NCI-H1417 treated with DMSO at 0.1 percent for 48 hours (cell line): Measurements from ENCODE around the gene TRERF1.
A peak's percentile ranks its signal among the peaks of the same experiment; 100 is the strongest.
"Not testable (repeated sequence)": the region's sequence is repeated elsewhere in the genome, so short reads cannot be mapped to it uniquely, and the experiment has no call there.

Experiments used
- DNase-seq: peaks from one replicate; lab custom pipeline; 2025; lab: John Stamatoyannopoulos, UW

TRERF1 gene

GRCh38 chr6:42217519-42218367, 234.0 kb downstream of the TRERF1 start, which contains the start of gene MRPS10:
MRPS10 (minus strand) TSS chr6:42217861; CDS start chr6:42217849, 12 bp downstream.
- DNase-seq, result peak; percentile 86

- no peak for DNase-seq
These were observed 234.6 kb downstream of the TRERF1 start for GRCh38 chr6:42217157-42217518.

DNA sequence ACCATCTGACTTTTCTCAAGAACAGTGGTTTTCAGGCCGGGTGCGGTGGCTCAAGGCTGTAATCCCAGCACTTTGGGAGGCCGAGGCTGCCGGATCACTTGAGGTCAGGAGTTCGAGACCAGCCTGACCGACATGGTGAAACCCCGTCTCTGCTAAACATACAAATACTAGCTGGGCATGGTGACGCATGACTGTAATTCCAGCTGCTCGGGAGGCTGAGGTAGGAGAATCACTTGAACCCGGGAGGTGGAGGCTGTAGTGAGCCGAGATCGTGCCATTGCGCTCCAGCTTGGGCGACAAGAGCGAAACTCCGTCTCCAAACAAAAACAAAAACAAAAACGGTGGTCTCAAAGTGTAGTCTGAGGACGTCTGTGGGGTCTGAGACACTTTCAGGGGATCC, 235.2 kb downstream of the TRERF1 start:
- not testable (repeated sequence) for DNase-seq

DNA sequence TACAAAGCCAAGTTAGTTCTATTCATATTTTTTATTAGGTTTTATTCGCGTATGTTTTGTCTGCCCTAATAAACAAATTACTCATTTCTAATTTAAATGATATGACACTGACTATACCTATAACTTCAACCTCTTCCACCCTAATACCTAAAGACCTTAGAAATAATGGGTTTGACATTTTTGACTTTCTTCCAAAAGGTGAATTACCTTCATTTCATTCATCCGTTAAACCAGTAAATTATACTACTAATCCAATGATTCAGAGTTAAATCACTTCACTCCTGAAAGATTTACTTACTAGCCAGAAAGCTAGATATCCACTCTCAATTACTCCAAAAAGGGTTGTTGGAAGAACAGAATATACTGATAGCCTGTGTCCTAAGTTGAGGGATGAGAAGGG, 239.3 kb downstream of the TRERF1 start:
- DNase-seq, result no peak

DNA sequence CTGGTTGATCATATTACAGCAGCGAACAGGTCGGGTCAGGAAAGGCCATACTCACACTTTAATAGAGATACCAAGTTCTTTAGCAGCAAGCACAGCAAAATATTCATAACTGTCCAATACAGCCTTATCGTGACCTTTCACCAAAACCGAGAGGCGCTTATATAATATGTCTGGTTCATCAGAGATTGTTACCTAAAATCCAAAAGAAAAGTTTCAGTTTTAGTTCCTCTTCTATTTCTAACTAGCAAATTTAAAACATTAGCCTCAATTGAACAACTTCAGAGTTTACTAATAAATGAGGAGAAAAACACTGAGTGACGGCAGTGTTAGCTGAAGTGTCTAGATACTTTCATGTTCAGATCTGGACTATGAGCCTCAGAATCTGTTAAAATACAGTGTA, 240.0 kb downstream of the TRERF1 start:
- no peak for DNase-seq

GRCh38 chr6:42210551-42210950, 241.2 kb downstream of the TRERF1 start:
- peak; percentile 82 for DNase-seq

DNA sequence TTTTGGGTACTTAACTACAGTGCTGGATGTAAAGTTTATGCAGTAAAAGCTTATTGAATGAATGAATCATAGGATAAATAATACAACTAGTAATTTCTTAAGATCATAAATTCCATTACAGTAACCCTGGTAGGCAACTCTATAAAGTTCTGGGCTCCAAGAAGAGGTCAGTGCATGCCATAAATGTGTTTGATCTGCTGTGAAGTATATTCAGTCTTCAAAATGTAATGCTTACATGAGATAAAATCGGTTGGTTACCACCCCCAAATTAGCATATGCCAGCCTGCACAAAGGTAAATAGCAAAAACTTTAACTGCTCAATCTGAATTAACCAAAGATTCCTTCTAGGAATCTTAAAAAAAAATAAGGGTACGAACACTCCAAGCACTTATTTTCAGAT, 244.2 kb downstream of the TRERF1 start:
- not testable (repeated sequence) for DNase-seq

GRCh38 chr6:42204768-42205282, 246.9 kb downstream of the TRERF1 start:
- no peak for DNase-seq

GRCh38 chr6:42203183-42203582, 248.5 kb downstream of the TRERF1 start:
- no peak for DNase-seq

DNA sequence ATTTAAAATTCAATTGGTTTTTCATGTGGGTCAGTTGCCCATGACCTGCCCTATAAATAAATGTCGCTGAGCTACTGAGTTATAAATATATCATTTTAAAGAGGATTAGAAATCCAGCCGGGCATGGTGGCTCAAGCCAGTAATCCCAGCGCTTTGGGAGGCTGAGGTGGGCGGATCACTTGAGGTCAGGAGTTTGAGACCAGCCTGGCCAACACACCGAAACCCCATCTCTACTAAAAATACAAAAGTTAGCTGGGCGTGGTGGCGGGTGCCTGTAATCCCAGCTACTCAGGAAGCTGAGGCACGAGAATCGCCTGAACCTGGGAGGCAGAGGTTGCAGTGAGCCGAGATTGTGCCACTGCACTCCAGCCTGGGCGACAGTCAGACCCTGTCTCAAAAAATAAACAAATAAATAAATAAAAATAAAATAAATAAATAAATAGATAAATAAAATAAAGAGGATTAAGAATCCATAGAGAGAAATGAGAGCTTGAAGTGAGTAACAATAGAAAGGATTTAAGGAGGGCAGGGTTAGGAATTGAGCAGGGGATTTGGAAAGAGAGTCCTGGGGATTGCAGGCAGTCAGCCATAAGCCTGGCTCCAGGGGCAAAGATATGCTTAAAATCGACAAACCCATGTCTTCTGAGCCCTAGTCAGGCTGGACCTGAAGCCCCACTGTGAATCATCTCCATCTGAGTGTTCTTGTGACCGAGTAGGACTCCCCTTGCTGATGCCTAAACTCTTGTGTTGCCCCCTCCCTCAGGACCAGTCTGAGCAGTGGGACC, 249.4 kb downstream of the TRERF1 start:
- not testable (repeated sequence) for DNase-seq

GRCh38 chr6:42201382-42201781, 250.3 kb downstream of the TRERF1 start:
- DNase-seq, result no peak

DNA sequence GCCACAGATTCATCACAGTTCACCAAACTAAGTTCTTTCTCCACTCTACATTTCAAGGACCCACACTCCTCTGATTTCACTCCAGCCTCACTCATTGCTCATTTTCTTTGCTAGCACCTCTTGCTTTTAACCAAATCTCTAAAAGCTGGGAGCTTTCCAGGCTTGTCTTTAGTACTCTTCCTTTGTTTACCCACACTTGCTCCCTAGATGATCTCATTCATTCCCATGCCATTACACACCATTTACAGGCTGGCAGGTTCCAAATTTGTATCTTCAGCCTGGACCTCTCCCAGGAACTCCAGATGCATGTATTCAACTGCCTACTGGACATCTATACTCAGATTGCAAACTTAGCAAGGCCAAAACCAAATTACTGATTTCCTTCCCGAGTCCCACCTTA, 251.7 kb downstream of the TRERF1 start:
- no peak for DNase-seq

DNA sequence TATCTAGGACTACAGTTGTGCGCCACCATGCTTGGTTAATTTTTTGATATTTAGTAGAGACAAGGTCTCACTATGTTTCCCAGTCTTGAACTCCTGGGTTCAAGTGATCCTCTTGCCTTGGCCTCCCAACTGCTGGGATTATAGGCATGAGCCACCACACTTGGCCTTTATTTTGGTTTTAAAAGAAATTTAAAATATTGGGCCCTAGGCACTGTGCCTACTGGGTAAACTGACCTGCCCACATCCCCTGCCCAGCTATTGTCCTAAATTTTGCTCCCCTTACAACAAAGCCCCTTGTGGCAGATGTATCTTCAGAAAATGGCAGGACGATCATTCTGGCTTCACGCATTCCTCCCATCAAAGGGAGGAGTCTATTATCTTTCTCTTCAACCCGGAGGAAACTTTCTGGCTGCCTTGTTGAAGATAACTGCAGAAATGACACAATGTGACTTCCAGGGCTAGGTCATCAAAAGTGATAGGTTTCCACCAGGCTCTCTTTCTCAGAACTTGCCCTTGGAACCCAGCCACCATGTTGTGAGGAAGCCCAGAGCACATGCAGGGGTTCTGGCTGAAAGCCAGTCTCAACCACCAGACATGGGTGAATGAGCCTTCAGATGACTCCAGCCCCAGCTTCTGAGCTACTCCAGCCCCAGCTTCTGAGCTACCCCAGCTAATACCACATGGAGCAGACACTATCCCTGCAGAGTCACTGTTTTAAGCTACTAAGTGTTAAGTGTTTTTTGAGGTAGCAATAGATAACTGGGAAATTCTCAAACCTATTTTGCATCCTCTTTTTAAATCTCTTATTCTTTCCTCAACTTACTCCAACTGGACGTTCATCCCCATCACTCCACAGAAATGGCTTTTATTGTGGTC, 252.4 kb downstream of the TRERF1 start:
- DNase-seq, result no peak

- no peak for DNase-seq
These were observed 254.0 kb downstream of the TRERF1 start for GRCh38 chr6:42197555-42198362.

- DNase-seq, result no peak
These were observed 256.3 kb downstream of the TRERF1 start for GRCh38 chr6:42195415-42195814.

GRCh38 chr6:42194056-42194455, 257.7 kb downstream of the TRERF1 start:
- DNase-seq, result no peak

DNA sequence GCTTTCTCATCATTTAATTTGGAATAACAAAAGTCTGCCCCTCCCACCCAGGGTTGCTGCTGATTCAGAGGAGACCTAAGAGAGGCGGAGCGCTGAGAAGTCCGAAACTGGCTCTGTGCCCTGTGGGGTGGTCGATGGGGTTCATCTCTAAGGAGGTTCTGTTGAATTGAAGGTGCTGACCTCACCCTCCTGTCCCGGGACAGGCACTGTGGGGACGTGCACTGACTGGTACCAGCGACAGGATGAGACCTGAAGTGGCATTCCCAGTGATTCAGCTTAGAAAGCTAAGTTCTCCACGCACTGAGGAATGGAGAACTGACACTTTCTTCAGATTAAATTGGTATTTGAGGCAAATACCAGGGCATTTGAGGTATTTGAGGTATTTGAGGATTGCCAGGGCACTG, 258.2 kb downstream of the TRERF1 start:
- no peak for DNase-seq

- DNase-seq, result not testable (repeated sequence)
These were observed 259.3 kb downstream of the TRERF1 start for GRCh38 chr6:42192385-42192784.

DNA sequence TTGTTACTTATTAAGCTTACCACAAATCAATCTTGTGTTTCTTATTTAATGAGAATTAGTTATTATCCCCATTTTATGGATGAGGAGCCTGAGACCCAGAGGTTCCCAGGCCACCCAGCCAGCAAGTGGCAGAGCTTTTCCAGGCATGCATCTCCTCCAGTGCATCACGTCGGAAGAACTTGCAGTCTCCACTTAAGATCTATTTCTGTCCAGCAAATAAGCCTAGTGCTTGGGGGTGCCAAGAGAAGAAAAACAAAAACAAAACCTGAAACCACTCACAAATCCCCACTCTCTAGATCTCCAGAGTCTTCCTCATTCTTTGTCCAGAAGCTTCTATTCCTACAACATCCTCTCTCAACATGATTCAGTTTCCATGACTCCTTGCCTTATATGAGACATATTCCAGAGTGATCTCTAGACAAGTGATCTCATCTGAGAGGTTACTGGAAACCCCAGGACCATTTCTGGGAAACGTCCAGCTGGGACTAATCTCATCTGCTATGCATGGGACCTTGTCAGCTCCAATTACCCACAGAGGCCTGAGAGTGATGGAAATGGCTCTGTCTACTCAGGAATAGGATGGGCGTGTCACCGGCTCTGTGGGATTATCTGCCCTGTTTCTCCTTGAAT, 261.1 kb downstream of the TRERF1 start:
- DNase-seq, result no peak

- DNase-seq, result no peak
These were observed 263.3 kb downstream of the TRERF1 start for GRCh38 chr6:42188406-42188805.

DNA sequence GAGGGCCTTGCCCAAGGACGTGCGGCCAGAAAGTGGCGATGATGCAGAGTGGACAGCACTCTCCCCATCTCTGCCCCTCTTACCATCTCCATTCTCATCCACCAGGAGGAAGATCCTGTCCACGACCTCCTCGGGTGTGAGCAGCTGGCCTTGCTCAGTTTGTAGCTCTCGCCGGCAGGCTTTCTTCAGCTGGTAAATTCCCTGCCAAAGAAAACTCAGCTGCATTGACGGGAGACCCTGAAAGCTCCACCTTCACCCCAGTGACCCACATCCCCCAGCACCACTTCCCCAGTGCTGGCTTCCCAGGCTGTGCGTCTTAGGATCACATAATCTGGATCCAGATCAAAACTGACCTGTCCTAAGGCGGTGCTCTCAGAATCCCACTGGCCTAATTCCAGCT, 266.1 kb downstream of the TRERF1 start:
- DNase-seq, result no peak
